Panc1 (cell line): Measurements from ENCODE around the gene IGSF21. TPM values are rescaled to one million over a fixed set of nuclear protein-coding genes. Genes with fewer than 3 reads are reported as not detected.

Source experiments
- ATAC-seq: fragments of 200-7000 bp; cut with Tn5 transposase; 2 replicates; pipeline ENCODE4 v1.9.1; 2020; ENCODE audit warnings: mild to moderate bottlenecking, moderate library complexity
- BruUV-seq: library from RNA; stranded (reverse); fragments of 400-500 nt; replicated peaks from 2 replicates; lab custom pipeline; 2021; lab: Mats Ljungman, UMichigan
- CTCF ChIA-PET: fragments of 300-600 bp; sonication (Branson Sonifier 250); formaldehyde crosslinking; loops from one replicate; lab custom pipeline; 2022; ENCODE audit warnings: antibody characterized with exemption; lab: Charles Lee
- POLR2A ChIA-PET: fragments of 300-600 bp; sonication (Branson Sonifier 250); formaldehyde crosslinking; loops from one replicate; lab custom pipeline; 2022; ENCODE audit warnings: antibody characterized with exemption; lab: Charles Lee
- DNase-seq: peaks from one replicate; pipeline ENCODE4 v3.0.0-alpha.2; 2010; ENCODE audit warnings: low read depth, low spot score
- H3K27ac ChIP-seq: 2 replicates; pipeline ENCODE4 v1.5.1; 2011; ENCODE audit warnings: mild to moderate bottlenecking, low read length, inconsistent platforms
- H3K27me3 ChIP-seq: fragments of 200-500 bp; sonication (Bioruptor generic); 2 replicates; pipeline ENCODE4 v1.6.0; 2014; ENCODE audit warnings: low read length, inconsistent platforms; ENCODE audit not compliant: control insufficient read depth, insufficient read depth
- H3K36me3 ChIP-seq: fragments of 200-500 bp; sonication (Bioruptor generic); 2 replicates; pipeline ENCODE4 v1.5.1; 2014; ENCODE audit warnings: inconsistent platforms, mild to moderate bottlenecking, low read length, moderate library complexity; ENCODE audit not compliant: control insufficient read depth, insufficient read depth
- H3K4me1 ChIP-seq: 2 replicates; pipeline ENCODE4 v1.5.1; 2011; ENCODE audit warnings: inconsistent platforms, mild to moderate bottlenecking, low read length, moderate library complexity; ENCODE audit not compliant: control insufficient read depth, insufficient read depth
- H3K4me3 ChIP-seq, 2 experiments: 2 replicates each; pipeline ENCODE4 v1.5.1; 2011 to 2012; ENCODE audit warnings: low read depth in 2 of 2, low read length in 2 of 2, mild to moderate bottlenecking in 2 of 2, inconsistent platforms in 1 of 2, moderate library complexity in 1 of 2
- H3K9me3 ChIP-seq: fragments of 200-500 bp; sonication (Bioruptor generic); 2 replicates; pipeline ENCODE4 v1.5.1; 2014; ENCODE audit warnings: low read depth, mild to moderate bottlenecking, inconsistent platforms, low read length, moderate library complexity; ENCODE audit not compliant: control insufficient read depth, insufficient read depth
- CTCF ChIP-seq: fragments of 450-650 bp; IDR thresholded peaks from 2 replicates; pipeline ENCODE4 v1.5.1; 2017; ENCODE audit warnings: mild to moderate bottlenecking
- POLR2AphosphoS5 ChIP-seq: IDR thresholded peaks from 2 replicates; pipeline ENCODE4 v1.6.1; 2012; ENCODE audit warnings: mild to moderate bottlenecking, low read depth, low read length, moderate library complexity
- SIN3A ChIP-seq: IDR thresholded peaks from 2 replicates; pipeline ENCODE4 v1.6.1; 2012; ENCODE audit warnings: low read depth, mild to moderate bottlenecking, low read length, moderate library complexity, borderline replicate concordance; ENCODE audit not compliant: insufficient read depth
- TCF7L2 ChIP-seq: IDR thresholded peaks from 2 replicates; pipeline ENCODE4 v1.6.1; 2011; ENCODE audit warnings: mild to moderate bottlenecking, low read depth, low read length, inconsistent platforms
- in situ Hi-C: cut with HindIII; loops from 2 replicates; pipeline ENCODE4 v1.10.0; 2016; ENCODE audit warnings: low sequenced_read_pairs, low pct_unique_long_range_greater_than_20kb
- intact Hi-C: fragments of 100-400 bp; cut with micrococcal nuclease; formaldehyde crosslinking; loops from one replicate; pipeline ENCODE4 v1.10.0; 2022; ENCODE audit not compliant: unreplicated experiment
- total RNA-seq: library from RNA; stranded (reverse); gene quantifications from one replicate; pipeline ENCODE4 v1.2.1, GENCODE V29; 2021; ENCODE audit not compliant: unreplicated experiment
- TF ChIP-seq, protein P1 (sequence below), 2 experiments: IDR thresholded peaks; 2 replicates each; pipeline ENCODE4 v1.6.1; 2011 to 2012; ENCODE audit warnings: low read depth in 2 of 2, control low read depth in 1 of 2, low read length in 1 of 2, mild to moderate bottlenecking in 1 of 2, moderate library complexity in 1 of 2; ENCODE audit not compliant: insufficient read depth in 1 of 2

The IGSF21 gene
- total RNA-seq, 1 experiment from 2014 or later, result not detected

- ATAC-seq (no peak), DNase-seq (no peak)
- Histone ChIP-seq H3K4me3 (no peak overlapping the region), H3K4me1 (no peaks in the 10 kb centered on the region), H3K27ac (no peak overlapping the region), H3K27me3 (peaks cover 9% of the 10 kb centered on the region), H3K9me3 (no peaks in the 10 kb centered on the region), H3K36me3 (no peaks in the 10 kb centered on the region)
- TF ChIP-seq CTCF (no peak), SIN3A (no peak), TCF7L2 (no peak), POLR2AphosphoS5 (no peak)
- TF ChIP-seq, protein P1, sequence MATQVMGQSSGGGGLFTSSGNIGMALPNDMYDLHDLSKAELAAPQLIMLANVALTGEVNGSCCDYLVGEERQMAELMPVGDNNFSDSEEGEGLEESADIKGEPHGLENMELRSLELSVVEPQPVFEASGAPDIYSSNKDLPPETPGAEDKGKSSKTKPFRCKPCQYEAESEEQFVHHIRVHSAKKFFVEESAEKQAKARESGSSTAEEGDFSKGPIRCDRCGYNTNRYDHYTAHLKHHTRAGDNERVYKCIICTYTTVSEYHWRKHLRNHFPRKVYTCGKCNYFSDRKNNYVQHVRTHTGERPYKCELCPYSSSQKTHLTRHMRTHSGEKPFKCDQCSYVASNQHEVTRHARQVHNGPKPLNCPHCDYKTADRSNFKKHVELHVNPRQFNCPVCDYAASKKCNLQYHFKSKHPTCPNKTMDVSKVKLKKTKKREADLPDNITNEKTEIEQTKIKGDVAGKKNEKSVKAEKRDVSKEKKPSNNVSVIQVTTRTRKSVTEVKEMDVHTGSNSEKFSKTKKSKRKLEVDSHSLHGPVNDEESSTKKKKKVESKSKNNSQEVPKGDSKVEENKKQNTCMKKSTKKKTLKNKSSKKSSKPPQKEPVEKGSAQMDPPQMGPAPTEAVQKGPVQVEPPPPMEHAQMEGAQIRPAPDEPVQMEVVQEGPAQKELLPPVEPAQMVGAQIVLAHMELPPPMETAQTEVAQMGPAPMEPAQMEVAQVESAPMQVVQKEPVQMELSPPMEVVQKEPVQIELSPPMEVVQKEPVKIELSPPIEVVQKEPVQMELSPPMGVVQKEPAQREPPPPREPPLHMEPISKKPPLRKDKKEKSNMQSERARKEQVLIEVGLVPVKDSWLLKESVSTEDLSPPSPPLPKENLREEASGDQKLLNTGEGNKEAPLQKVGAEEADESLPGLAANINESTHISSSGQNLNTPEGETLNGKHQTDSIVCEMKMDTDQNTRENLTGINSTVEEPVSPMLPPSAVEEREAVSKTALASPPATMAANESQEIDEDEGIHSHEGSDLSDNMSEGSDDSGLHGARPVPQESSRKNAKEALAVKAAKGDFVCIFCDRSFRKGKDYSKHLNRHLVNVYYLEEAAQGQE (IDR thresholded peaks at IDR 0.05; ENCODE audit: insufficient read depth in 1 of 2, low read depth in 2 of 2, low read length in 1 of 2), result no peak
- intact Hi-C loops (no loop called here), in situ Hi-C loops (no loop called here)
- BruUV-seq, result no TSS peak
- ChIA-PET POLR2A (no interaction called here), CTCF (no interaction called here)
Measured at GRCh38 chr1:18323259-18323658, 215.7 kb downstream of the IGSF21 start.

DNA sequence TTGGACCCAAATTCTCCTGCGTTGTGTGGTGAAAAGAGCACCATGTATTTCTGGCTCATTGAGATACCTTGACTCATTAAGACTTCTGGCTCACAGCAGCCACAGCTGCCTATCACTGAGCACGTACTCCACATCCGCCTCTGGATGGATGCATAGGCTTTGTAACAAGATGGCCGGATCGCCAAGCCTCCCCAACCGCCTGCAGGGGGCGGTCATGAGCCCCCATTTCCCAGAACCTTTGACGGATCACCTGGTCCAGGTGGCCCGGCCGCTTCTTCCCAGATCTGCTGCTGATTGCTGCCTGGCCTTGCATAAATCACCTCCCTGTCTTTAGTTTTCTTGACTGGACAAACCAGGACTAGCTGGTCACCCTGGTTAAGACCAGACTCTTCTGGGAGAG is 216.6 kb downstream of the IGSF21 start:
- intact Hi-C loops (no loop called here), in situ Hi-C loops (no loop called here)
- DNase-seq (no peak), ATAC-seq (no peak)
- ChIA-PET POLR2A (no interaction called here), CTCF (no interaction called here)
- no TSS peak for BruUV-seq
- peaks cover 8% of the 10 kb centered on the region for H3K27me3 ChIP-seq
- H3K27ac ChIP-seq, result no peak overlapping the region
- no peak for TF ChIP-seq TCF7L2
- TF ChIP-seq CTCF, result peak; percentile 59
- no peaks in the 10 kb centered on the region for H3K36me3 ChIP-seq
- H3K4me1 ChIP-seq, result no peaks in the 10 kb centered on the region
- no peaks in the 10 kb centered on the region for H3K9me3 ChIP-seq
- H3K4me3 ChIP-seq, result no peak overlapping the region
